Heart left ventricle (tissue), 13 donors: ENCODE measurements around the gene VKORC1.
"Not testable (repeated sequence)": the region's sequence is repeated elsewhere in the genome, so short reads cannot be mapped to it uniquely, and the experiment has no call there.

Experiments
- CTCF ChIP-seq, 12 donors: fragments of 200-600 bp; sonication (generic) in 4 of 12; IDR thresholded peaks; one replicate each; pipeline versions ENCODE4 v1.5.0 to v1.8.0; 2018 to 2022; ENCODE audit warnings: antibody characterized with exemption in 12 of 12, mild to moderate bottlenecking in 5 of 12
- POLR2A ChIP-seq, 2 donors: fragments of 450-650 bp; IDR thresholded peaks; one replicate each; pipeline ENCODE4 v1.6.1; 2017; ENCODE audit warnings: antibody characterized with exemption in 2 of 2, mild to moderate bottlenecking in 2 of 2, moderate library complexity in 2 of 2
- donor health status: ischemic (EF 13 %, LVEDD 7.1; RV severe dilation, severe dysfunction).
- donor health status: DM: no; HTN: yes; CAD: no.
- donor health status: DM: no; HTN: no; CAD: no.
- donor health status: ischemic (EF 25% LVEDD 6.9; RV normal size, moderate dysfunction).
- donor health status: ischemic (EF 25% LVEDD 5.7; RV mildly dilated, moderate dysfunction).
- donor health status: ischemic (EF 35%, LVEDD 5.7; RV mildly dilated, moderate dysfunction).
- donor health status: nonischemic (EF 11% LVEDD 7.7; RV severe dilation, severe dysfunction).
- donor health status: DM: yes; HTN: yes; CAD: no.
- donor health status: PGD.
- donor health status: ischemic (EF 29% LVEDD 5.4; RV normal size, mild dysfunction).
- donor health status: nonischemic (EF 23%, LVEDD 6.1; RV moderate dilation, normal function).

GRCh38 chr16:31100876-31101641 lies 6.5 kb upstream of the VKORC1 start:
- not testable (repeated sequence) for TF ChIP-seq POLR2A, CTCF (IDR thresholded peaks at IDR 0.05)
